SK-N-SH treated with all-trans-retinoic acid at 6 μM for 48 hours (cell line): ENCODE data around the gene ALPK3.
"Not testable (repeated sequence)": the region's sequence is repeated elsewhere in the genome, so short reads cannot be mapped to it uniquely, and the experiment has no call there.

Experiments
- ATAC-seq: fragments of 200-7000 bp; cut with Tn5 transposase; 3 replicates; pipeline ENCODE4 v1.9.1; 2020; ENCODE audit warnings: mild to moderate bottlenecking, moderate library complexity
- ARNTL ChIP-seq: fragments of 450-650 bp; formaldehyde crosslinking; IDR thresholded peaks from 2 replicates; pipeline ENCODE4 v1.5.0; 2020; ENCODE audit warnings: low read depth, mild to moderate bottlenecking, moderate library complexity, borderline replicate concordance
- CREB5 ChIP-seq: fragments of 250-450 bp; sonication (Bioruptor Pico); IDR thresholded peaks from 2 replicates; pipeline ENCODE4 v1.5.1; 2020; ENCODE audit warnings: low read depth, mild to moderate bottlenecking, moderate library complexity
- CSDC2 ChIP-seq: fragments of 250-450 bp; sonication (Bioruptor Pico); IDR thresholded peaks from 2 replicates; pipeline ENCODE4 v1.5.0; 2020; ENCODE audit warnings: mild to moderate bottlenecking, moderate library complexity
- CSRNP3 ChIP-seq: fragments of 250-450 bp; sonication (Bioruptor Pico); IDR thresholded peaks from 2 replicates; pipeline ENCODE4 v1.5.1; 2021; ENCODE audit warnings: mild to moderate bottlenecking, moderate library complexity
- ESRRG ChIP-seq: fragments of 250-450 bp; sonication (Bioruptor Pico); IDR thresholded peaks from 2 replicates; pipeline ENCODE4 v1.6.1; 2021; ENCODE audit warnings: mild to moderate bottlenecking
- ISL1 ChIP-seq: fragments of 250-450 bp; sonication (Bioruptor Pico); IDR thresholded peaks from 2 replicates; pipeline ENCODE4 v2.1.2; 2022; ENCODE audit warnings: mild to moderate bottlenecking, moderate library complexity
- OSR1 ChIP-seq: fragments of 250-450 bp; sonication (Bioruptor Pico); IDR thresholded peaks from 2 replicates; pipeline ENCODE4 v1.8.0; 2022; ENCODE audit warnings: moderate library complexity, mild to moderate bottlenecking, inconsistent platforms
- POU6F1 ChIP-seq: fragments of 250-450 bp; sonication (Bioruptor Pico); IDR thresholded peaks from 2 replicates; pipeline ENCODE4 v1.8.0; 2021; ENCODE audit warnings: low read depth, mild to moderate bottlenecking, moderate library complexity, borderline replicate concordance
- PPARA ChIP-seq: fragments of 250-450 bp; sonication (Bioruptor Pico); IDR thresholded peaks from 2 replicates; pipeline ENCODE4 v1.5.0; 2020; ENCODE audit warnings: mild to moderate bottlenecking, borderline replicate concordance
- RARB ChIP-seq: fragments of 250-450 bp; sonication (Bioruptor Pico); IDR thresholded peaks from 2 replicates; pipeline ENCODE4 v1.8.0; 2021; ENCODE audit warnings: mild to moderate bottlenecking, moderate library complexity
- SNAI2 ChIP-seq: fragments of 250-450 bp; sonication (Bioruptor Pico); IDR thresholded peaks from 2 replicates; pipeline ENCODE4 v1.5.0; 2020; ENCODE audit warnings: mild to moderate bottlenecking, moderate library complexity
- TCF4 ChIP-seq: fragments of 250-450 bp; sonication (Bioruptor Pico); IDR thresholded peaks from 2 replicates; pipeline ENCODE4 v1.8.0; 2021; ENCODE audit warnings: mild to moderate bottlenecking, moderate library complexity, borderline replicate concordance
- TOX ChIP-seq: fragments of 250-450 bp; sonication (Bioruptor Pico); IDR thresholded peaks from 2 replicates; pipeline ENCODE4 v1.8.0; 2021; ENCODE audit warnings: mild to moderate bottlenecking, moderate library complexity, borderline replicate concordance
- TSHZ2 ChIP-seq: fragments of 250-450 bp; sonication (Bioruptor Pico); IDR thresholded peaks from 2 replicates; pipeline ENCODE4 v1.5.0; 2020; ENCODE audit warnings: mild to moderate bottlenecking, moderate library complexity
- ZC3H10 ChIP-seq: fragments of 250-450 bp; sonication (Bioruptor Pico); IDR thresholded peaks from 2 replicates; pipeline ENCODE4 v1.5.1; 2021; ENCODE audit warnings: mild to moderate bottlenecking, moderate library complexity
- ZFP3 ChIP-seq: fragments of 250-450 bp; sonication (Bioruptor Pico); IDR thresholded peaks from 2 replicates; pipeline ENCODE4 v1.5.0; 2020; ENCODE audit warnings: mild to moderate bottlenecking, moderate library complexity
- ZFP30 ChIP-seq: fragments of 450-650 bp; formaldehyde crosslinking; IDR thresholded peaks from 2 replicates; pipeline ENCODE4 v1.5.0; 2022; ENCODE audit warnings: mild to moderate bottlenecking, moderate library complexity
- ZNF565 ChIP-seq: fragments of 450-650 bp; formaldehyde crosslinking; conservative IDR thresholded peaks from 2 replicates; pipeline ENCODE4 v1.5.0; 2020; ENCODE audit warnings: low read depth, mild to moderate bottlenecking, moderate library complexity
- ZNF70 ChIP-seq: fragments of 450-650 bp; formaldehyde crosslinking; IDR thresholded peaks from 2 replicates; pipeline ENCODE4 v1.5.0; 2020; ENCODE audit warnings: mild to moderate bottlenecking, moderate library complexity
- ZNF8 ChIP-seq: fragments of 450-650 bp; formaldehyde crosslinking; IDR thresholded peaks from 2 replicates; pipeline ENCODE4 v1.5.0; 2020; ENCODE audit warnings: mild to moderate bottlenecking, moderate library complexity

The ALPK3 gene

GRCh38 chr15:84873997-84874396 lies 56.8 kb downstream of the ALPK3 start (continued):
- TF ChIP-seq TSHZ2 (CRISPR knock-in tag) (no peak), CSDC2 (CRISPR knock-in tag) (no peak), ISL1 (CRISPR knock-in tag) (no peak), POU6F1 (CRISPR knock-in tag) (no peak), TOX (no peak)
- TF ChIP-seq, all 23 proteins: peak for 0

GRCh38 chr15:84874981-84875699 lies 58.0 kb downstream of the ALPK3 start:
- TF ChIP-seq SNAI2 (CRISPR knock-in tag) (no peak), ZC3H10 (no peak), TCF4 (CRISPR knock-in tag) (no peak), ESRRG (CRISPR knock-in tag) (no peak), PPARA (no peak), TOX (no peak), CSRNP3 (CRISPR knock-in tag) (no peak)
- ATAC-seq = no peak

- TF ChIP-seq ZNF8 = no peak
- no peak for TF ChIP-seq CREB5 (CRISPR knock-in tag)
- TF ChIP-seq ESRRG (CRISPR knock-in tag) = no peak
- TF ChIP-seq ZFP3 (CRISPR knock-in tag) = no peak
- TF ChIP-seq OSR1 (CRISPR knock-in tag) = no peak
- no peak for TF ChIP-seq ZNF70 (CRISPR knock-in tag)
- no peak for TF ChIP-seq ZC3H10
- no peak for TF ChIP-seq ISL1 (CRISPR knock-in tag)
Measured at GRCh38 chr15:84876269-84876668, 59.1 kb downstream of the ALPK3 start.

GRCh38 chr15:84877701-84878100 lies 60.5 kb downstream of the ALPK3 start:
- ATAC-seq = not testable (repeated sequence)

More at GRCh38 chr15:84876269-84876668, 59.1 kb downstream of the ALPK3 start:
- no peak for ATAC-seq

- TF ChIP-seq RARB (CRISPR knock-in tag) (no peak), SNAI2 (CRISPR knock-in tag) (no peak), ZNF70 (CRISPR knock-in tag) (no peak), ARNTL (CRISPR knock-in tag) (no peak), ZC3H10 (no peak), TOX (no peak), ZNF565 (CRISPR knock-in tag) (no peak), ZNF8 (no peak), ZFP30 (CRISPR knock-in tag) (no peak), CSRNP3 (CRISPR knock-in tag) (no peak), ESRRG (CRISPR knock-in tag) (no peak), PPARA (no peak)
- peak; percentile 97 for ATAC-seq
Measured at GRCh38 chr15:84878504-84878903, 61.3 kb downstream of the ALPK3 start.
